VCaP (cell line): Measurements from ENCODE around the gene GPN1.
A peak's percentile ranks its signal among the peaks of the same experiment; 100 is the strongest.

Source experiments
- H3K27ac ChIP-seq: fragments of 450-650 bp; 2 replicates; pipeline ENCODE4 v1.5.1; 2017
- CTCF ChIP-seq: fragments of 450-650 bp; conservative IDR thresholded peaks from 2 replicates; pipeline ENCODE4 v1.5.1; 2017; ENCODE audit warnings: mild to moderate bottlenecking, moderate library complexity

Gene GPN1

GRCh38 chr2:27651056-27651455 is 22.2 kb downstream of the GPN1 start:
- no peak overlapping the region for H3K27ac ChIP-seq
- no peak for TF ChIP-seq CTCF

- TF ChIP-seq CTCF = no peak
- H3K27ac ChIP-seq = no peak overlapping the region
Observed at GRCh38 chr2:27652341-27652740, 23.5 kb downstream of the GPN1 start.

GRCh38 chr2:27652790-27653189 is 23.9 kb downstream of the GPN1 start:
- H3K27ac ChIP-seq = no peak overlapping the region
- TF ChIP-seq CTCF = no peak

- no peak overlapping the region for H3K27ac ChIP-seq
- no peak for TF ChIP-seq CTCF
Observed at GRCh38 chr2:27653397-27653796, 24.5 kb downstream of the GPN1 start.

GRCh38 chr2:27655155-27655951 is 26.5 kb downstream of the GPN1 start:
- TF ChIP-seq CTCF = no peak
- H3K27ac ChIP-seq = no peak overlapping the region

GRCh38 chr2:27661371-27661770 is 32.5 kb downstream of the GPN1 start:
- TF ChIP-seq CTCF = no peak
- H3K27ac ChIP-seq = no peak overlapping the region

GRCh38 chr2:27663285-27664153 is 34.7 kb downstream of the GPN1 start, which contains the start of the genes SLC4A1AP and SUPT7L:
TSS of gene SLC4A1AP (plus strand) at chr2:27663889. CDS start at chr2:27663915, 26 bp downstream.
TSS of gene SUPT7L (minus strand) at chr2:27663614. CDS start at chr2:27662192, 1,422 bp downstream.
- TF ChIP-seq CTCF = no peak
- H3K27ac ChIP-seq = peak within 1 kb of the TSS; percentile 93
